B cell (primary cell): ENCODE results near the gene NEK3.

Experiments
- EZH2 ChIP-seq: IDR thresholded peaks from 2 replicates; pipeline ENCODE4 v1.6.1; 2012; ENCODE audit warnings: borderline replicate concordance, low read depth, mild to moderate bottlenecking, moderate library complexity, low read length; ENCODE audit not compliant: insufficient read depth, poor library complexity, severe bottlenecking
- TF ChIP-seq, protein P1 (sequence below): fragments of 200-600 bp; IDR thresholded peaks from one replicate; pipeline ENCODE4 v1.8.0; 2022; ENCODE audit warnings: antibody characterized with exemption, mild to moderate bottlenecking

- TF ChIP-seq, protein P1, sequence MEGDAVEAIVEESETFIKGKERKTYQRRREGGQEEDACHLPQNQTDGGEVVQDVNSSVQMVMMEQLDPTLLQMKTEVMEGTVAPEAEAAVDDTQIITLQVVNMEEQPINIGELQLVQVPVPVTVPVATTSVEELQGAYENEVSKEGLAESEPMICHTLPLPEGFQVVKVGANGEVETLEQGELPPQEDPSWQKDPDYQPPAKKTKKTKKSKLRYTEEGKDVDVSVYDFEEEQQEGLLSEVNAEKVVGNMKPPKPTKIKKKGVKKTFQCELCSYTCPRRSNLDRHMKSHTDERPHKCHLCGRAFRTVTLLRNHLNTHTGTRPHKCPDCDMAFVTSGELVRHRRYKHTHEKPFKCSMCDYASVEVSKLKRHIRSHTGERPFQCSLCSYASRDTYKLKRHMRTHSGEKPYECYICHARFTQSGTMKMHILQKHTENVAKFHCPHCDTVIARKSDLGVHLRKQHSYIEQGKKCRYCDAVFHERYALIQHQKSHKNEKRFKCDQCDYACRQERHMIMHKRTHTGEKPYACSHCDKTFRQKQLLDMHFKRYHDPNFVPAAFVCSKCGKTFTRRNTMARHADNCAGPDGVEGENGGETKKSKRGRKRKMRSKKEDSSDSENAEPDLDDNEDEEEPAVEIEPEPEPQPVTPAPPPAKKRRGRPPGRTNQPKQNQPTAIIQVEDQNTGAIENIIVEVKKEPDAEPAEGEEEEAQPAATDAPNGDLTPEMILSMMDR, result no peak
- no peak for TF ChIP-seq EZH2
Measured at GRCh38 chr13:52194184-52194868, 34.9 kb upstream of the NEK3 start.
